ENCODE measurements around the gene FAM180A.

Gene FAM180A

DNA sequence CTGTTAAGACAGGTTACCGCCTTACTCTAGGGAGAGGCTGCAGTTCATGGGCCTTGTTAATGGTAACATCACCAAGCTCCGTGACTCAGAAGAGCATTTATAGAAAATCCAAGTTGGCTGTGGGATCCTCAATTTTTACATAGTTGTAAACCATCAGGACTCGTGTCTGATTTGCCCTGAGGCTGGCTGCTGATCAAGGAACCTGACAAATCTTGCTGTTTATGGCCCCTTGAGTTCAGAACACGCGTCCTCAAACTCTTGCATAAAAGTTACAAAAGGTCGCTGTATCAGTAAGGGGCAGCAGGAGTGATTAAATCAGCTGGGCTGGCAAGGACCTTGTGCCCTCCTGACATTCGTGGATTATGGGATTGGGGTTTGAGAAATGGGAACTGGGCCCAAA, 25.2 kb downstream of the FAM180A start:
- no peak overlapping the region for H3K27ac ChIP-seq (ENCODE audit: low read depth, low read length, severe bottlenecking)
- no peaks in the 10 kb centered on the region for H3K9me3 ChIP-seq (ENCODE audit: control insufficient read depth, low read length)
- H3K36me3 ChIP-seq (ENCODE audit: control insufficient read depth, insufficient read depth, low read length) = no peaks in the 10 kb centered on the region
- H3K4me1 ChIP-seq (ENCODE audit: control insufficient read depth, insufficient read depth, low read length, poor library complexity, severe bottlenecking) = no peaks in the 10 kb centered on the region
- 92 to 98% methylated on average over 5 to 7 of the region's 7 CpGs for WGBS, 2 experiments (ENCODE audit: insufficient coverage in 2 of 2)
- H3K4me3 ChIP-seq (ENCODE audit: extremely low read depth, insufficient read depth, low read length, poor library complexity, severe bottlenecking) = no peak overlapping the region

DNA sequence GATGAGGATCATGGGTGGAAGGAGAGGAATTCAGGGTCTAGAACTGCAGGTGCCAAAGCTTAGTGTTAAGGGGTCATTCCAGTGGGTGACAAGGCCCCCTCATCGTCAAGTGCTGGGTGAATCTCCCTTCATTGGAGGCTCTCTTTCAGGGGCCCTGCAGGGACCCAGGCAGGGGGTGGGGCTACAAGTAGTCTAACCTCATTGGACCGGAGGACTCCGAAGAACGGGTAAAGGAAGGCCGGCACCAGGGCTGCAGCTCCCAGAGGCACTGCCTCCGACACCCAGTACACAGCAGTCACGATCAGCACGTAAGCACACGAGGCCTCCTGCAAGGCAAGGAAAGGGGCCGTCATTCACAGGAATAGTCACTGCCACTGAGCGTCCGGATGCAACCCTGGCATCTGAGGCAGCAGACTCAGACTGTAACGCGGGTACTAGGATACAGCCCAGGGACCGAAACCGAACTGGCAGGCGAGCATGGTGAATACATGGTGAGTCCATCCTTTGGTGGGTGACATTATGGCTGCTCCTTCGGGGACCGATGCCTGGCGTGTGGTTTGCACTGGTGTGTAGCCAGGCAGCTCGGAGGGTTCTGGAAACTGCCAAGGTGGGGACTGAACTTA, 27.3 kb downstream of the FAM180A start:
- H3K9me3 ChIP-seq (ENCODE audit: control insufficient read depth, low read length) = no peaks in the 10 kb centered on the region
- no peaks in the 10 kb centered on the region for H3K36me3 ChIP-seq (ENCODE audit: control insufficient read depth, insufficient read depth, low read length)
- no peak overlapping the region for H3K4me3 ChIP-seq (ENCODE audit: extremely low read depth, insufficient read depth, low read length, poor library complexity, severe bottlenecking)
- 93 to 94% methylated on average over 16 to 20 of the region's 21 CpGs for WGBS, 2 experiments (ENCODE audit: insufficient coverage in 2 of 2)
- H3K27ac ChIP-seq (ENCODE audit: low read depth, low read length, severe bottlenecking) = no peak overlapping the region
- peaks cover 11% of the 10 kb centered on the region for H3K4me1 ChIP-seq (ENCODE audit: control insufficient read depth, insufficient read depth, low read length, poor library complexity, severe bottlenecking)

GRCh38 chr7:135719688-135720087, 28.9 kb downstream of the FAM180A start:
- Histone ChIP-seq H3K4me3 (ENCODE audit: extremely low read depth, insufficient read depth, low read length, poor library complexity, severe bottlenecking) (no peak overlapping the region), H3K36me3 (ENCODE audit: control insufficient read depth, insufficient read depth, low read length) (no peaks in the 10 kb centered on the region), H3K9me3 (ENCODE audit: control insufficient read depth, low read length) (no peaks in the 10 kb centered on the region), H3K27ac (ENCODE audit: low read depth, low read length, severe bottlenecking) (no peak overlapping the region), H3K4me1 (ENCODE audit: control insufficient read depth, insufficient read depth, low read length, poor library complexity, severe bottlenecking) (peaks cover 17% of the 10 kb centered on the region)
- WGBS, 2 experiments (ENCODE audit: insufficient coverage in 2 of 2) = 71% methylated on average over 1 of the region's 2 CpGs; no CpG with 5 or more reads in 1 of the 2 experiments

DNA sequence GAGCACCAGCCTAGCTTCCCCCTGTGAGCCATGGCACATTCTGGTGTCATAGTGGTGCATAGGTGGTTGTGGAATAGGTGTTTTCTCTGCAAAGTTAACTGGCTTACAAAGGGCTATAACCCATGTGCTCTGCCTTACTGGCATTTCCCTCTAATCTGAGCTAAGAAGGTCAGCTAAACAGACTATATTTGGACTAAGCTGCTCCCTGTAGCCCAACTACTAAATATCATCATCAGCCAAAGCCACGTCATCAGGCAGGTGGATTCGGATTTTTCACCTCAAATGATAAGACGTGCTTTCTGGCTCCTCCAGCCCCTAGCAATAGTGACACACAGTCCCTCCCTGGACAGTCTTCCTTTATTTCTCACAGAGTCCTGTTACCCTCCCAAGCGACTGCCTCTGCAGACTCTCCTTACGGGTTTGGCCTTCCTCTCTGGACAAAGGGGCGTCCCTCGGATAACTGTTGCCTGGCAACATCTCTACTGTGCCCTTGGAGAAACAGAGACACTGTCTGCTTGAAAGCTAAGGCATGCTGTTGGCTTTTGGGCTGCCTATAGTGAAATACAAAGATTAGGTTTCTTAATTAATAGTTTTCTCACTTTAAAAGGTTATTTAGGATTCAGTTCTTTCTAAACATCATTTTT, 29.7 kb downstream of the FAM180A start:
- no peaks in the 10 kb centered on the region for H3K36me3 ChIP-seq (ENCODE audit: control insufficient read depth, insufficient read depth, low read length)
- no peaks in the 10 kb centered on the region for H3K9me3 ChIP-seq (ENCODE audit: control insufficient read depth, low read length)
- H3K4me3 ChIP-seq (ENCODE audit: extremely low read depth, insufficient read depth, low read length, poor library complexity, severe bottlenecking) = no peak overlapping the region
- peak overlapping the region; percentile 39 for H3K27ac ChIP-seq (ENCODE audit: low read depth, low read length, severe bottlenecking)
- peaks cover 25% of the 10 kb centered on the region for H3K4me1 ChIP-seq (ENCODE audit: control insufficient read depth, insufficient read depth, low read length, poor library complexity, severe bottlenecking)
- WGBS, 2 experiments (ENCODE audit: insufficient coverage in 2 of 2) = 82 to 83% methylated on average over 5 to 7 of the region's 7 CpGs

- Histone ChIP-seq H3K9me3 (ENCODE audit: control insufficient read depth, low read length) (no peaks in the 10 kb centered on the region), H3K27ac (ENCODE audit: low read depth, low read length, severe bottlenecking) (no peak overlapping the region), H3K4me1 (ENCODE audit: control insufficient read depth, insufficient read depth, low read length, poor library complexity, severe bottlenecking) (peaks cover 32% of the 10 kb centered on the region), H3K4me3 (ENCODE audit: extremely low read depth, insufficient read depth, low read length, poor library complexity, severe bottlenecking) (no peak overlapping the region), H3K36me3 (ENCODE audit: control insufficient read depth, insufficient read depth, low read length) (no peaks in the 10 kb centered on the region)
- WGBS, 2 experiments (ENCODE audit: insufficient coverage in 2 of 2) = 83 to 88% methylated on average over 1 to 2 of the region's 2 CpGs
These were observed 30.4 kb downstream of the FAM180A start for GRCh38 chr7:135718219-135718618.

- Histone ChIP-seq H3K9me3 (ENCODE audit: control insufficient read depth, low read length) (no peaks in the 10 kb centered on the region), H3K36me3 (ENCODE audit: control insufficient read depth, insufficient read depth, low read length) (no peaks in the 10 kb centered on the region), H3K27ac (ENCODE audit: low read depth, low read length, severe bottlenecking) (no peak overlapping the region), H3K4me3 (ENCODE audit: extremely low read depth, insufficient read depth, low read length, poor library complexity, severe bottlenecking) (no peak overlapping the region), H3K4me1 (ENCODE audit: control insufficient read depth, insufficient read depth, low read length, poor library complexity, severe bottlenecking) (peaks cover 37% of the 10 kb centered on the region)
- 71% methylated on average over 1 of the region's 3 CpGs; no CpG with 5 or more reads in 1 of the 2 experiments for WGBS, 2 experiments (ENCODE audit: insufficient coverage in 2 of 2)
These were observed 30.9 kb downstream of the FAM180A start for GRCh38 chr7:135717693-135718092.

DNA sequence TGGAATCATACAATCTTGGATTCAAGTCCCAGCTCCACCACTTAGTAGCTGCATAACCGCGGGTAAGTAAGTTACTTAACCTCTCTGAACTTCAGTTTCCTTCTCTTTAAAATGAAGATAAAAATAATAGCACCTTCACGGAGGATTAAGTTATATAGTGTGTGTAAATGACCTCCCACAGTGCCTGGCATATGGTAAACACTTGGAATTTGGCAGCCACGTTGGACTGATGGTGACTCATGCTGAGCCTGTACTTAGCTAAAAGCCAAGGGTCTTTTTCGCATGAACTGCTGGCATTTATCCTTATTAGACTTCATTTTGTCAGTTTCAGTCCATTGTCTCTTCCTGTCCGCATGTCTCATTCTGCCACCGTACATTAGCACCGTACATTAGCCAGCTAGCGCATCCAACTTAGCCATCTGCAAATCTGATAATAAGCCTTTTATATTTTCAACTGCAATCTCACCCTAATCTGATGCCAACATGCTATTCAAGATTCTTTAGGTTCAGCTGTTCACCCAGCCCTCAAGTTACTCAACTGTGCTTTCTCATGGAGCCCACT, 31.9 kb downstream of the FAM180A start:
- Histone ChIP-seq H3K4me3 (ENCODE audit: extremely low read depth, insufficient read depth, low read length, poor library complexity, severe bottlenecking) (no peak overlapping the region), H3K27ac (ENCODE audit: low read depth, low read length, severe bottlenecking) (peak overlapping the region; percentile 51), H3K4me1 (ENCODE audit: control insufficient read depth, insufficient read depth, low read length, poor library complexity, severe bottlenecking) (peaks cover 44% of the 10 kb centered on the region), H3K9me3 (ENCODE audit: control insufficient read depth, low read length) (no peaks in the 10 kb centered on the region), H3K36me3 (ENCODE audit: control insufficient read depth, insufficient read depth, low read length) (no peaks in the 10 kb centered on the region)
- 77 to 81% methylated on average over 7 of the region's 9 CpGs for WGBS, 2 experiments (ENCODE audit: insufficient coverage in 2 of 2)

GRCh38 chr7:135715673-135716072, 32.9 kb downstream of the FAM180A start:
- Histone ChIP-seq H3K9me3 (ENCODE audit: control insufficient read depth, low read length) (no peaks in the 10 kb centered on the region), H3K4me3 (ENCODE audit: extremely low read depth, insufficient read depth, low read length, poor library complexity, severe bottlenecking) (no peak overlapping the region), H3K27ac (ENCODE audit: low read depth, low read length, severe bottlenecking) (no peak overlapping the region), H3K4me1 (ENCODE audit: control insufficient read depth, insufficient read depth, low read length, poor library complexity, severe bottlenecking) (peaks cover 48% of the 10 kb centered on the region), H3K36me3 (ENCODE audit: control insufficient read depth, insufficient read depth, low read length) (no peaks in the 10 kb centered on the region)
- no CpG with 5 or more reads among the region's 1 CpG for WGBS, 2 experiments (ENCODE audit: insufficient coverage in 2 of 2)

- Histone ChIP-seq H3K36me3 (ENCODE audit: control insufficient read depth, insufficient read depth, low read length) (no peaks in the 10 kb centered on the region), H3K4me3 (ENCODE audit: extremely low read depth, insufficient read depth, low read length, poor library complexity, severe bottlenecking) (no peak overlapping the region), H3K4me1 (ENCODE audit: control insufficient read depth, insufficient read depth, low read length, poor library complexity, severe bottlenecking) (peaks cover 53% of the 10 kb centered on the region), H3K9me3 (ENCODE audit: control insufficient read depth, low read length) (no peaks in the 10 kb centered on the region), H3K27ac (ENCODE audit: low read depth, low read length, severe bottlenecking) (peak overlapping the region; percentile 65)
- WGBS, 2 experiments (ENCODE audit: insufficient coverage in 2 of 2) = 89 to 94% methylated on average over 5 of the region's 5 CpGs
These were observed 33.5 kb downstream of the FAM180A start for GRCh38 chr7:135715055-135715522.

GRCh38 chr7:135714534-135715009, 34.0 kb downstream of the FAM180A start:
- Histone ChIP-seq H3K4me3 (ENCODE audit: extremely low read depth, insufficient read depth, low read length, poor library complexity, severe bottlenecking) (no peak overlapping the region), H3K36me3 (ENCODE audit: control insufficient read depth, insufficient read depth, low read length) (no peaks in the 10 kb centered on the region), H3K27ac (ENCODE audit: low read depth, low read length, severe bottlenecking) (peak overlapping the region; percentile 65), H3K4me1 (ENCODE audit: control insufficient read depth, insufficient read depth, low read length, poor library complexity, severe bottlenecking) (peaks cover 54% of the 10 kb centered on the region), H3K9me3 (ENCODE audit: control insufficient read depth, low read length) (no peaks in the 10 kb centered on the region)
- WGBS, 2 experiments (ENCODE audit: insufficient coverage in 2 of 2) = 29 to 33% methylated on average over 10 to 20 of the region's 20 CpGs

Data from mesodermal cell (in vitro differentiated cells).